ENCODE data around the gene RSBN1L.

The RSBN1L gene

DNA sequence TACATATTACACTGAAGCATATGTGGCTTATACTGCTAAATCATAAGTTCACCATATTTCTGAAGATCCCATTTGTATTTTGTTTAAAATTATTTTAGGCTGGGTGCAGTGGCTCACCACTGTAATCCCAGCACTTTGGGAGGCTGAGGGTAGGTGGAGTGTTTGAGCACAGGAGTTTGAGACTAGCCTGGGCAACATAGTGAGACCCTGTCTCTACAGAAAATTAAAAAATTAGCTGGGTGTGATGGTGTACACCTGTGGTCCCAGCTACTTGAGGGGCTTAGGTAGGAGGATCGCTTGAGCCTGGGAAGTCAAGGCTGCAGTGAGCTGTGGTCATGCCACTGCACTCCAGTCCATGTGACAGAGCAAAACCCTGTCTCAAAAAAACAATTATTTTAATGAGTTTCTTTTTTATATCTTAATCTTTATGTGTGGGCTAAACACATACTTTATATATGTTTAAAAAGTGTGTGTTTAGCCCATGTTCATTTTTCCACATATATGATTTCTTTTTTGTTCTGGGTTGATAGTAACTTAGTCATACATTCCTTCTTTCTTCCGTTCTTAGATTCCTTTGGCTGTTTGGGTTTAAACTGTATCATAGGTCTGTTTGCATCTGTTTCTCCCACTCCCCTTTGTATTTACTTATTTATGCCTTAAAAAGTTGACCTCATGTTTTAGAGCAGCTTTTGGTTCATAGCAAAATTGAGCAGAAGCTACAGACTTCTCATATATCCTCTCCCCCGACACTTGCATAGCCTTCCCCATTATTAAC, 33.5 kb downstream of the RSBN1L start:
- DNase-seq (ENCODE audit: low read depth in 3 of 3): no peak

DNA sequence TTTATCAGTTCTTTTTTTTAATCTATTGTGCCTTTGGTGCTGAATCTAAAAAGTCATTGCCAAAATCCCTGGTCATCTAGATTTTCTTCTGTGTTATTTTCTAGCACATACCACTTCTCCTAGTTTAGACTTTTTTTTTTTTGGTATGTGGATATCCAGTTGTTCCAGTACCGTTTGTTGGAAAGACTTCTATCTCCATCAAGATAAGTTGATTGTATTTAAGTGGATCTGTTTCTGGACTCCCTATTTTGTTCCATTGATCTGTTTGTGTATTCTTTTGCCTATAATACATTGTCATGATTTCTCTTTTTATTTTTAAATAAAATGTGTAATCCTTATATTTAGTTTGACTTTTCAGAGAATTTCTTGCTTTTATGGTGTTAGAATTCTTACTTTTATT, 35.5 kb downstream of the RSBN1L start:
- DNase-seq (ENCODE audit: low read depth in 3 of 3): no peak

- DNase-seq (ENCODE audit: low read depth in 3 of 3): no peak
These were observed 38.6 kb downstream of the RSBN1L start for GRCh38 chr7:77734659-77735421.

DNA sequence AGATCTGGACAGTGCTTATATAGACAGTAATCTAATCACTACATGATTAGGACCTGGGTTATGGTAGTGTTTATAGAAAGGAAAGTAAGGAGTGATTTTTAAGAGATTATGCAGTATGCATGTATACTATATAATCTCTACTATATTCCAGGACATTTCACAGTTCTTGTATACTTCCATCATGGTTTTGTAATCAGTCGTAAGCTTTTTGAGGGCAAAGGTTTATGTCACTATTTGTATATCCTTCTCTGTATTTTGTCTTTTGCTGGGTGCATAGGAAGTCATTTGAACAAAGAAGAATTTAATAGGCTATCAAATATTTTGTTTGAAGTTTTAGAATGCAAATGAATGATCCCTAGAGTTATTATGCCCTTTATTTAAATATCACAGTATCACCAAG, 39.2 kb downstream of the RSBN1L start:
- no peak for DNase-seq (ENCODE audit: low read depth in 3 of 3)

DNA sequence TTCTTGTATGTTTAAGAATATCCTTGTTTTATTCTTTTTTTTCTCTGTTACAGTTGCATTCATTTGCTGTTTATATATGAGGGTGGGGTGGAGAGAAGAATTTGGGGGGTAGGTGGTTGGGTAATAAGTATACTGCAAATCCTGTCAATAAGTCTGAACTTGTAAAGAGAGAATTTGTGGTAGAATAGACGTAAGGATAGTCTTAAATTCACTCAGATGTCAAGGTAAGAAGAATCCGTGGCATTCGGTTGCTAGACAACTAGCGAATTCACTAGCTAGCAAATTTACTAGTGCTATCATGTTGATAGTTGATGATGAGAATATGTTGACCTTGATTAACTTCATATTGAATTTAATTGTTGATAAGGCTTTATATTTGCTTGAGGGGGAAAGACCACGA, 40.7 kb downstream of the RSBN1L start:
- DNase-seq (ENCODE audit: low read depth in 3 of 3): no peak

- DNase-seq (ENCODE audit: low read depth in 3 of 3): no peak
These were observed 42.1 kb downstream of the RSBN1L start for GRCh38 chr7:77738382-77738781.

GRCh38 chr7:77738871-77739270, 42.6 kb downstream of the RSBN1L start:
- no peak for DNase-seq (ENCODE audit: low read depth in 3 of 3)

GRCh38 chr7:77740257-77740656, 44.0 kb downstream of the RSBN1L start:
- DNase-seq (ENCODE audit: low read depth in 3 of 3): no peak

- DNase-seq (ENCODE audit: low read depth in 3 of 3): no peak
These were observed 47.3 kb downstream of the RSBN1L start for GRCh38 chr7:77743518-77743917.

GRCh38 chr7:77745746-77746145, 49.5 kb downstream of the RSBN1L start:
- no peak for DNase-seq (ENCODE audit: low read depth in 3 of 3)

GRCh38 chr7:77746164-77746823, 50.0 kb downstream of the RSBN1L start:
- DNase-seq (ENCODE audit: low read depth in 3 of 3): no peak

DNA sequence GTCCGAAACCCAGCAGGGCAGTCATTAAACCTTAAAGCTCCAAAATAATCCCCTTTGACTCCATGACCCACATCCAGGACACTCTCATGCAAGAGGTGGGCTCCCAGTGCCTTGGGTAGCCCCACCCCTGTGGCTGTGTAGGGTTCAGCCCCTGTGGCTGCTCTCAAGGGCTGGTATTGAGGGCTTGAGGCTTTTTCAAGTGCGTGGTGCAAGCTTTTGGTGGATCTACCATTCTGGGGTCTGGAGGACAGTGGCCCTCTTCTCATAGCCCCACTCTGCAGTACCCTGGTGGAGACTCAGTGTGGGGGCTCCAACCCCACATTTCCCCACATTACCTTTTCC, 50.5 kb downstream of the RSBN1L start:
- no peak for DNase-seq (ENCODE audit: low read depth in 3 of 3)

- no peak for DNase-seq (ENCODE audit: low read depth in 3 of 3)
These were observed 50.9 kb downstream of the RSBN1L start for GRCh38 chr7:77747178-77747577.

- DNase-seq (ENCODE audit: low read depth in 3 of 3): no peak
These were observed 51.5 kb downstream of the RSBN1L start for GRCh38 chr7:77747718-77748117.

- DNase-seq (ENCODE audit: low read depth in 3 of 3): no peak
These were observed 55.8 kb downstream of the RSBN1L start for GRCh38 chr7:77752016-77752415.

DNA sequence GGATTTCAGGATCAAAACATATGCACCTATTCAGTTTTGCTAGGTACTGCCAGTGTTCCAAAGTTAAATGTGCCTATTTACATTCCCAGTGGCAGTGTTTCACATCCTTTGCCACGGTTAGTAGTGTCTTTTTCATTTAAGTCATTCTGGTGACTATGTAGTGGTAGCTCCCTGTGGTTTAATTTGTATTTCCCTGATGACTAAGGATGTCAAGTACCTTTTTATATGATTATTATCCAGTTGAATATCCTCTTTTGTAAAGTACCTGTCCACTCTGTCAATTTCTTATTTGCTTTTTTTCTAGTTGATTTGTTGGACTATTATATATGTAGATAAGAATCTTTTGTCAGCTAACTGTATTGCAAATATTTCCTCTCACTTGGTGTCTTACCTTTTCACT, 56.9 kb downstream of the RSBN1L start:
- no peak for DNase-seq (ENCODE audit: low read depth in 3 of 3)

GRCh38 chr7:77757589-77757988, 61.3 kb downstream of the RSBN1L start:
- DNase-seq (ENCODE audit: low read depth in 3 of 3): no peak

DNA sequence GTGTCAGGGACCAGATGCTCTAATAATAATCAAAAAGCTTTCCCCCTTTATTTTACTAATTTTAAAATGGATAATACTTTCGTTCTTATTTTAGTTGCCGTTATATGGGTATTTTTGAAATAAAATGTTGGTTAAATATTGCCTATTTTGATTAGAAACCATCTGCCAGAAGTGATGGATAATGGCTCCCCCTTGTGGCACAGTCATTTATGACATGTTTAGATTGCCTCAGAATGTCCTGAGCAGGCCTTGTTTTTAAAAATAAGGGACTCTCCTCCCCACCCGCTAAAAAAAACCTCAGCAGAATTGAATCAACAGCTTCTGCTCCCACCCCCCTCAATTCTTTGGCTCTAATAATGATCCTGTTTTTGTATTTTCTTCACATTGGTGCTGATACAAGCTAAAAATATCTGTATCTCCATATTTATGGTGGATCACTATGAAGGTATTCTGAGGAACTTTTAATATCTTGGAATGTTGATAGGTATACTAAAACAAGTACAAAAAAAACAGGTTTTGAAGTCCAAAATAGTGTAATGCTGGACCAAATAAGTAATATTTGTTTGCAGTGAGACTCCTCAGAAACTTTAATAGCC, 63.1 kb downstream of the RSBN1L start:
- DNase-seq (ENCODE audit: low read depth in 3 of 3): peak; percentile 26 to 71 (median 40)

DNA sequence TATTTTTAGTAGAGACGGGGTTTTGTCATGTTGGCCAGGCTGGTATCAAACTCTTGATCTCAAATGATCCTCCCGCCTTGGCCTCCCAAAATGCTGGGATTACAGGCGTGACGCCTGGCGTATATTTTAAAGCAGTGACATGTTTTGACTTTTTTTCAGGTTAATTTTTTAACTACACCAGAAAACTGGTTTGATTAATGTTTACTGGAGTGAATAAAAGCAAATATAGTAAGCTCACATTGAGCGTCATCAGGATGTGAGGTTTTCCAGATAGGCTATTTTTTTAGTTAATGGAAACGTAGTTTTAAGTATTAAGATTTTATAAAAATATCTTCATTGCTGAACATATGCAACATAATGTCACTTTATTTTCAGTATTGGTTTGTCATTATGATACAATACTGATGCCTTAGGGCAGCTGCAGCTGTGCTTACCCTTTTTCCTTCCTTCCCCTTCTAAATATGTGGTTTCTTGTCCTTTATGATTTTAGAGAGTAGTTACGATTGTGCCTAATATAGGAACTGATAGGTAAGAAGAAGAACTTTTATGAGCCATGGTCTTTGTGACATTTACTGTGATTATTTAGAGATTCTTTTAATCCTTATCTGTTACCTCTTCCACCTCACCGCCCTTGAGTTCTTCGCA, 64.7 kb downstream of the RSBN1L start:
- no peak for DNase-seq (ENCODE audit: low read depth in 3 of 3)

DNA sequence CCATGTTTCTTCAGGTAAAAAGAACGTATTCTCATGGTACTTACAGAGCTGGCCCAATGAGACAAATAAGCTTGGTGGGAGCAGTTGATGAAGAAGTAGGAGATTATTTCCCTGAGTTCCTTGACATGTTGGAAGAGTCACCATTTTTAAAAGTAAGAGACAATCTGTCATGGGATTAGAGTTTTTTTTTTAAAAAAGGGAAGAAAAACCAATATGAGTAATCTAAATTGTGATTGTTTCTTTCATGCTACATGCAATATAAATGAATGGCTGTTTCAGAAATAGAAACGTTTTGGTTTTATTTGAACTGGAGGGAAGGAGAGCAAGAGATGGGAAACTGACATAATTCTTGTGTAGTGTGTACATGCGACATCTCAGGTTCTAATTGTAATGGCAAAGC, 69.2 kb downstream of the RSBN1L start:
- no peak for DNase-seq (ENCODE audit: low read depth in 3 of 3)

DNA sequence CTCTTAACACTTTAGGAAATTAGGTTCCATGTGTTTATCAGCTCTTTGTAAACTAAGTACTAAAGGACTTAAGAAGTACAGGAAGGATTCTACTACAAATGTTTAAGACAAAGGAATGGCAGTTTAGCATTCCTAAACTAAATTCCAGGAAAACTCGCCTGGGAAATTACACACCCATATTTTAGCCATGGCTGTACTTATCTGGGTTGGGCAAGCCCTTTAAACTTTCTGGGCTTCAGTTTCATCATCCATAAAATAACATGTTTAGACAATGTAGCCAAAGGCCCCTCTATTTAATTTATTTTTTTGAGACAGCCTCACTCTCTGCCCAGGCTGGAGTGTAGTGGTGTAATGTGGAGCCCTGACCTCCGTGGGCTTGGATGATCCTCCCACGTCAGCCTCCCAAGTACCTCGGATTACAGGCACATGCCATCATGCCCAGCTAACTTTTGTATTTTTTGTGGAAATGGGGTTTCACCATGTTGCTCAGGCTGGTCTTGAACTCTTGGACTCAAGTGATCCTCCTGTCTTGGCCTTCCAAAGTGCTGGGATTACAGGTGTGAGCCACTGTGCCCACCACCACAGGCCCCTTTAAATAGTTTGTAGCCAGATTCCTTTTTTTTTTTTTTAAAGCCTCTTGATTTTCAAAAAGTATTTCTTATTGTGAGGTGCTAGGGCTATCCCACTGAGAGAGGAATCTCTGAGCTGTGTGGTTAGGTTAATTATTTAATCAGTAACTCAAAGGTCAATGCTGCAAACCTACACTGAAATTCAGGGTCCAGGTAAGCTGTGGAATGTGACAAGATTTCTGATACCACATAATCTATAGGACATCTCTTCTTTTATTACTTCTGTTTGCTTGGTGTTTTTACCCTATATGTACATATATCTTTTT, 69.9 kb downstream of the RSBN1L start:
- DNase-seq (ENCODE audit: low read depth in 3 of 3): no peak

Measured in stimulated activated CD4-positive, alpha-beta T cell treated with anti-CD3 and anti-CD28 coated beads, TNF-alpha, amount 100 ng/mL, for 24 hours (primary cell).